ENCODE measurements around the gene MYOF. TPM values are rescaled to one million over a fixed set of nuclear protein-coding genes. Genes with fewer than 3 reads are reported as not detected.

Gene MYOF
- total and polyA plus RNA-seq, 9 of the 15 experiments (the other 6 are each of a cell fraction or from before 2014, with no cell fraction given), result 0.06 to 0.27 TPM; not detected in 7

GRCh38 chr10:93296151-93296550 lies 186.0 kb downstream of the MYOF start:
- Histone ChIP-seq H4K20me1 (replicated peaks; ENCODE audit: control insufficient read depth, insufficient read depth, low read length) (no peaks in the 10 kb centered on the region), H3K79me2 (ENCODE audit: control insufficient read depth, insufficient read depth, low read length) (no peaks in the 10 kb centered on the region), H3K4me3 (no peak overlapping the region), H3K9me3 (replicated peaks; ENCODE audit: control insufficient read depth, insufficient read depth, low read depth, low read length) (no peaks in the 10 kb centered on the region), H3K4me1 (replicated peaks in 1 of 2; ENCODE audit: control insufficient read depth in 2 of 2, insufficient read depth in 2 of 2, low read length in 2 of 2) (no peaks in the 10 kb centered on the region), H3K4me2 (ENCODE audit: insufficient read depth, low read length) (no peak overlapping the region), H3K36me3 (ENCODE audit: control insufficient read depth, insufficient read depth, low read length) (no peaks in the 10 kb centered on the region), H3K27ac (ENCODE audit: extremely low read depth, low read depth, low read length) (no peak overlapping the region), H3K9me1 (ENCODE audit: control insufficient read depth, insufficient read depth, low read length) (no peaks in the 10 kb centered on the region), H3K9ac (ENCODE audit: insufficient read depth in 1 of 2, low read depth in 2 of 2, low read length in 2 of 2) (no peak overlapping the region), H2AFZ (ENCODE audit: low read depth, low read length) (no peak overlapping the region), H3K27me3 (ENCODE audit: control insufficient read depth in 2 of 2, insufficient read depth in 2 of 2, low read length in 2 of 2) (peaks cover 4 to 19% of the 10 kb centered on the region in 2 experiments; a peak in 4 of 5 replicates)
- in situ Hi-C loops (cut with MboI), result no loop called here
- intact Hi-C loops (cut with micrococcal nuclease), result no loop called here
- BruUV-seq (replicated peaks), result no TSS peak
- no peak for DNase-seq (ENCODE audit: extremely low read depth in 1 of 4, low spot score in 3 of 4)
- POLR2A ChIA-PET, result no interaction called here
- no peak for TF ChIP-seq CHD4 (IDR thresholded peaks at IDR 0.05; ENCODE audit: insufficient read depth, insufficient replicate concordance, low read depth, low read length, poor library complexity, severe bottlenecking)
- TF ChIP-seq TBP (optimal IDR thresholded peaks at IDR 0.05; ENCODE audit: low read depth, low read length), result no peak
- TF ChIP-seq GABPB1 (CRISPR knock-in tag; IDR thresholded peaks at IDR 0.05), result no peak
- TF ChIP-seq SAFB (IDR thresholded peaks at IDR 0.05; ENCODE audit: borderline replicate concordance, low read depth, low read length), result no peak
- TF ChIP-seq SMARCB1 (IDR thresholded peaks at IDR 0.05; ENCODE audit: insufficient read length, low read depth), result no peak
- no peak for TF ChIP-seq PHF21A (IDR thresholded peaks at IDR 0.05; ENCODE audit: borderline replicate concordance, low read depth)
- TF ChIP-seq EWSR1 (IDR thresholded peaks at IDR 0.05; ENCODE audit: borderline replicate concordance, low read depth, partially characterized antibody), result no peak
- no peak for TF ChIP-seq NCOA6 (IDR thresholded peaks at IDR 0.05)
- TF ChIP-seq L3MBTL2 (IDR thresholded peaks at IDR 0.05), result no peak
- no peak for TF ChIP-seq NFIX (CRISPR knock-in tag; IDR thresholded peaks at IDR 0.05; ENCODE audit: low read depth)
- TF ChIP-seq LCOR (CRISPR knock-in tag; IDR thresholded peaks at IDR 0.05), result no peak
- no peak for TF ChIP-seq MITF (IDR thresholded peaks at IDR 0.05)
- TF ChIP-seq POLR2H (tag; IDR thresholded peaks at IDR 0.05; ENCODE audit: low read depth), result no peak
- no peak for TF ChIP-seq PML (IDR thresholded peaks at IDR 0.05; ENCODE audit: low read length)
- TF ChIP-seq PPARD (CRISPR knock-in tag; IDR thresholded peaks at IDR 0.05), result no peak
- no peak for TF ChIP-seq NKRF (IDR thresholded peaks at IDR 0.05; ENCODE audit: borderline replicate concordance)
- no peak for TF ChIP-seq MEIS2 (IDR thresholded peaks at IDR 0.05; ENCODE audit: partially characterized antibody)
- no peak for TF ChIP-seq FOXP1 (CRISPR knock-in tag; IDR thresholded peaks at IDR 0.05)
- WGBS (ENCODE audit: insufficient coverage, low coverage, missing lambda C conversion rate), result 0% methylated on average over 4 of the region's 4 CpGs
- CTCF ChIA-PET (ENCODE audit: low intra/inter-chr PET ratio), result no interaction called here
- no peak for FAIRE-seq
- no peak for ATAC-seq

All from K562 (cell line).